Ecto neural progenitor cell (in vitro differentiated cells): Measurements from ENCODE around the gene ATRX.
"Not testable (repeated sequence)": the region's sequence is repeated elsewhere in the genome, so short reads cannot be mapped to it uniquely, and the experiment has no call there.

Experiments used
- DNase-seq: peaks from one replicate; pipeline ENCODE4 v3.0.0-alpha.2; 2018; ENCODE audit warnings: low spot score

ATRX gene

DNA sequence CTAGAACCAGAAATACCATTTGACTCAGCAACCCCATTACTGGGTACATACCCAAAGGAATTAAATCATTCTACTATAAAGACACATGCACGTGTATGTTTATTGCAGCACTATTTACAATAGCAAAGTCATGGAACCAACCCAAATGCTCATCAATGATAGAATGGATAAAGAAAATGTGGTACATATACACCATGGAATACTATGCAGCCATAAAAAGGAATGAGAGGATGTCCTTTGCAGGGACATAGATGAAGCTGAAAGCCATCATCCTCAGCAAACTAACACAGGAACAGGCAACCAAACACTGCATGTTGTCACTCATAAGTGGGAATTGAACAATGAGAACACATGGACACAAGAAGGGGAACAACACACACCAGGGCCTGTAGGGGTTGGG is 285.9 kb downstream of the ATRX start:
- not testable (repeated sequence) for DNase-seq

GRCh38 chrX:77493677-77494553 is 292.1 kb downstream of the ATRX start:
- peak; percentile 69 for DNase-seq

GRCh38 chrX:77484045-77484444 is 302.0 kb downstream of the ATRX start:
- DNase-seq = no peak

DNA sequence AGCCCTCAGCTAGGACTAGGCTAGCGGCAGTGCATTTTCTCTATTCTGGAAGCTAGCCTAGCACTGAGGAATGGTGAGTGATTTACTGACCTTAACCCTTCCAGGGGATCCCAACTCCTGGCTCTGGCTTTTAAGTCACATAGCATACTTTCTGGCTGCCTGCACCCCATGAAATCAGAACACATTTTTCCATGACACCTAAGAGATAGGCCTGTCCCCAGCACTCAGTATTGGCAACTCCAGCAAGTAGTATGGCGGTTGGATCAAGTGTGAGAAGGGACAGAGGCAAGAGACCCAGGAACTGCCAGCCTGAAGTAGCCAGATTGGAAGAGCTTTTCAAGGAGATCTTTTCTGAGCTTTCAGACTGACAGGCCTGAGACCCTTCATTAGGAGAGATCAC is 330.6 kb downstream of the ATRX start:
- no peak for DNase-seq
